Hepatocyte (in vitro differentiated cells): ENCODE measurements around the gene STXBP1.

ENCODE experiments used
- EZH2 ChIP-seq: fragments of 200-600 bp; sonication (generic); IDR thresholded peaks from 2 replicates; pipeline ENCODE4 v1.6.1; 2016; ENCODE audit warnings: antibody characterized with exemption, mild to moderate bottlenecking, borderline replicate concordance
- EZH2phosphoT487 ChIP-seq: fragments of 200-600 bp; sonication (generic); IDR thresholded peaks from one replicate; pipeline ENCODE4 v1.6.1; 2018; ENCODE audit warnings: antibody characterized with exemption, mild to moderate bottlenecking, low read depth, moderate library complexity; ENCODE audit not compliant: unreplicated experiment, severe bottlenecking
- TF ChIP-seq, protein P1 (sequence below): fragments of 200-600 bp; sonication (generic); IDR thresholded peaks from 2 replicates; pipeline ENCODE4 v1.5.1; 2016; ENCODE audit warnings: antibody characterized with exemption, mild to moderate bottlenecking; ENCODE audit not compliant: poor library complexity

DNA sequence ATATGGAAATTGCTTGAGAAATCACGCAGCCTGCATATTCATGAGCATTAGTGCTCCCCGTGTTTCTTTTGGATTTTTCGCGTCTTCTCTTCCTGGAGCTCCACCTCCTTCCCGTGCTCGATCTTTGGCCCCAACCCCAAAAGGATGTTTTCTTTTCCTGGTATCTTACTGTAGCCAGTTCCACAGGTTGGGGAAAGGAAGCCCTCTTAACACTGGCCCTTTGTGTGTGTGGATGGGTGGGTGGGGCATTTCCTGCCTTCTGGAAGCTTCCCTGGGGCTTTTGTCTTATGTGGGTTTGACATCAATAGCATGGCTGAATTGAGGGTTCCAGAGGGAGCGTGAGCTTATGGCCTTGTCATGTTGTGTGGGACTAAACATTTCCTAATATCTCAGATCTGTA is 21.9 kb downstream of the STXBP1 start:
- TF ChIP-seq, protein P1, sequence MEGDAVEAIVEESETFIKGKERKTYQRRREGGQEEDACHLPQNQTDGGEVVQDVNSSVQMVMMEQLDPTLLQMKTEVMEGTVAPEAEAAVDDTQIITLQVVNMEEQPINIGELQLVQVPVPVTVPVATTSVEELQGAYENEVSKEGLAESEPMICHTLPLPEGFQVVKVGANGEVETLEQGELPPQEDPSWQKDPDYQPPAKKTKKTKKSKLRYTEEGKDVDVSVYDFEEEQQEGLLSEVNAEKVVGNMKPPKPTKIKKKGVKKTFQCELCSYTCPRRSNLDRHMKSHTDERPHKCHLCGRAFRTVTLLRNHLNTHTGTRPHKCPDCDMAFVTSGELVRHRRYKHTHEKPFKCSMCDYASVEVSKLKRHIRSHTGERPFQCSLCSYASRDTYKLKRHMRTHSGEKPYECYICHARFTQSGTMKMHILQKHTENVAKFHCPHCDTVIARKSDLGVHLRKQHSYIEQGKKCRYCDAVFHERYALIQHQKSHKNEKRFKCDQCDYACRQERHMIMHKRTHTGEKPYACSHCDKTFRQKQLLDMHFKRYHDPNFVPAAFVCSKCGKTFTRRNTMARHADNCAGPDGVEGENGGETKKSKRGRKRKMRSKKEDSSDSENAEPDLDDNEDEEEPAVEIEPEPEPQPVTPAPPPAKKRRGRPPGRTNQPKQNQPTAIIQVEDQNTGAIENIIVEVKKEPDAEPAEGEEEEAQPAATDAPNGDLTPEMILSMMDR, result no peak
- TF ChIP-seq EZH2, result no peak
- TF ChIP-seq EZH2phosphoT487, result no peak
